ENCODE data around the gene ING1.

DNA sequence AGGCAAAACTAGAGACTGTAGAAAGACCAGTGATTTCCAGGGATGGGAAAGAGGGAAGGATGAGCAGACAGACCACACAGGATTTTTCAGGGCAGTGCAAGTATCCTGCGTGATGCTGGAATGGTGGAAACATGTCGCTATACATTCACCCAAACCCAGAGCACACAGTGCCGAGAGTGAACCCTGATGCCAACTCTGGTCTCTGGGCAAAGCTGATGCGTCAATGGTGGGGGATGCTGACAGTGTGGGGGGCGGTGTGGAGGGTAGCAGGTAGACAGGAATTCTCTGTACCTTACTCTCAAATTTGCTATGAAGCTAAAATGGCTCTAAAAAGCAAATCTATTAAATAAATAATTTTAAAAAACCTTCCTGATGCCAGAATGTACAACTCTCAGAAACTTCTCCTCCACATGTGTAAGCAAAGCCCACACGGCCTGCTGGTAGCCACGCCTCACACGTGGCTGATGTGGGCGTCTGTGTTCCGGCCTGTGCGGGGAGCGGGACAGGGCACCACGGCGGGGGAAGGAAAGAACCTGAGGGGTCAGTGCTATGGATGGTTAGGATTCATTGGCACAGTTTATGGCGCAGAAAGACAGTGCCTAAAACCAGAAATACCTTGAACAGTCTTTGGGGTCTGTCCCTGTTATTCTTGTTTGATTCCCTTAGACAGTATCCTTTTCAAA, 31.5 kb upstream of the ING1 start:
- TF ChIP-seq, protein P1, sequence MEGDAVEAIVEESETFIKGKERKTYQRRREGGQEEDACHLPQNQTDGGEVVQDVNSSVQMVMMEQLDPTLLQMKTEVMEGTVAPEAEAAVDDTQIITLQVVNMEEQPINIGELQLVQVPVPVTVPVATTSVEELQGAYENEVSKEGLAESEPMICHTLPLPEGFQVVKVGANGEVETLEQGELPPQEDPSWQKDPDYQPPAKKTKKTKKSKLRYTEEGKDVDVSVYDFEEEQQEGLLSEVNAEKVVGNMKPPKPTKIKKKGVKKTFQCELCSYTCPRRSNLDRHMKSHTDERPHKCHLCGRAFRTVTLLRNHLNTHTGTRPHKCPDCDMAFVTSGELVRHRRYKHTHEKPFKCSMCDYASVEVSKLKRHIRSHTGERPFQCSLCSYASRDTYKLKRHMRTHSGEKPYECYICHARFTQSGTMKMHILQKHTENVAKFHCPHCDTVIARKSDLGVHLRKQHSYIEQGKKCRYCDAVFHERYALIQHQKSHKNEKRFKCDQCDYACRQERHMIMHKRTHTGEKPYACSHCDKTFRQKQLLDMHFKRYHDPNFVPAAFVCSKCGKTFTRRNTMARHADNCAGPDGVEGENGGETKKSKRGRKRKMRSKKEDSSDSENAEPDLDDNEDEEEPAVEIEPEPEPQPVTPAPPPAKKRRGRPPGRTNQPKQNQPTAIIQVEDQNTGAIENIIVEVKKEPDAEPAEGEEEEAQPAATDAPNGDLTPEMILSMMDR (conservative IDR thresholded peaks at IDR 0.05; ENCODE audit: low read depth, low read length): no peak
- no peak for TF ChIP-seq EZH2phosphoT487 (IDR thresholded peaks at IDR 0.05; ENCODE audit: borderline replicate concordance, low read length)
